HG03558 (cell line): ENCODE data around the gene CACNA1C.

ENCODE experiments used
- ATAC-seq: cut with Tn5 transposase; IDR thresholded peaks from one replicate; pipeline ENCODE4 v1.9.1; 2021; ENCODE audit warnings: moderate number of reproducible peaks; ENCODE audit not compliant: unreplicated experiment; ENCODE audit errors: extremely low read depth

CACNA1C gene

GRCh38 chr12:2652011-2652400 lies 599.2 kb downstream of the CACNA1C start:
- no peak for ATAC-seq

DNA sequence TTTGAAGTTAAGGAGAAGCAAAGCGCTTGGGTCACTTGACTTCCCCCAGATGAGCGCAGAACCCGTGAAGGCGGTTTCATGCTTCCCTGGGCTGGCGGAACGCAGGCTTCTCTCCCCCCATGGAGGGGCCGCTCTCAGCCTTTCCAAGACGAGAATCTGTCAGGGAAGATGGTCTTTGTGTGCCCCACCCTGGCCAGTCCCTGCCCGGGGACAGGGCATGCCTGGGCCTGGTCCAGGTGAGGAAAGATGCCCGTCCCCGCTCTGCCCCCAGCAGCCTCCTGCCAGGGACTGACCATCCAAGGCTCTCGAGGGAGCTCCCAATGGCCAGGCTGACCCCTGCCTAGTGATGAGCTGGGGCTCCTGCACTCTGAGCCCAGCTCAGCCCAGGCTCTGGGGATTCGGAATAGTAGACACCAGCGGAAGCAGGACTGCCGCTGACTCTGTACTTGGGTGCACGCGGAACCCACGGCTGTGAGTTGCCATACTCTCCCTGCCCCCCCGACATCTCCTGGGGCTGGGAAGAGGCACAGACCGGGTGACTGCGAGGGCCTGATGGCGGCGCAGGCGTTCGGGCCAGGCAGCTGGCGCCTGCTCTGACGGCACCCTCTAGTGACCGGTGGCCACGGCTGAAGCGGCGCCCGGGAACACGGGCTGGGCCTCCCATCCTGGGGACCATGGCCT lies 599.8 kb downstream of the CACNA1C start:
- ATAC-seq = no peak

DNA sequence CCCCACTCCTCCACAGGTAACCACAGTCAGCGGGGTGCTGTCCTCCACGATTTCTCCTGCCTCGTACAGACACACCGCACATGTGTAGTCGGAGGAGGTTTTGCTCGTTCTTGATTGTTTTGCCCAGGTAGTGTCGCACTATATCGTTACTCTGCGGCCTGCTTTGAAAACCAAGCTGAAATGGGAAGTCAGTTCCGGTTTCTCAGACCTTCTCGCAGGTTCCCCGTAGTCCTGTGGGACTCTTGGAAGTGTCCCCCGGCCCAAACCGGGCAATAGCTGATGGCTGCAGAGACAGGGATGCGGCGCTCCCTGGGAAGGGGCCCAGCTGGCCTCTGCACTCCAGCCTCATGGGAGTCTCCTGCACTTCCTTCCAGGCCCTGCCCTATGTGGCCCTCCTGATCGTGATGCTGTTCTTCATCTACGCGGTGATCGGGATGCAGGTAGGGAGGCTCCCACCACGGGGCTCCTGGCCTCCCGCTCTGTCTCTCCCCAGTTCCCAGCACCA lies 600.7 kb downstream of the CACNA1C start:
- ATAC-seq = no peak

DNA sequence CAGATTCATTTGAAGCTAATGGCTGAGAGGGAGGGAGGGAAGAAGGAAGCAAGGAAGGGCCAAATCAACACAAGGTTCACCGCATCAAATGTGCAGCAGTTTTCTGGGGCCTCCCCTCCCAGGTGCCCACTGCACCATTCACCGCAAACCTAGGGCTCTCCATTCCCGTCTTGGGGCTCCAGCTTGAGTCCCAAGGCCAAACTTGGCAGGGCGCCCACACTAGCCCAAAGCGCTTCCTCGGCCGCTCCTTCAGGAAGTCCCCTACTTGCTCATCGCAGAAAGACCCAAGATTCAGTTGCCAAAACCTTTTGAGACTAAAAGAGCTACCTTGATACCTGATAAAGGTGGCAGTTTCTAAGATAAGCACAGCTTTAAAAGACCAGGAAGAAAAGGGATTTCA lies 601.5 kb downstream of the CACNA1C start:
- ATAC-seq = no peak

DNA sequence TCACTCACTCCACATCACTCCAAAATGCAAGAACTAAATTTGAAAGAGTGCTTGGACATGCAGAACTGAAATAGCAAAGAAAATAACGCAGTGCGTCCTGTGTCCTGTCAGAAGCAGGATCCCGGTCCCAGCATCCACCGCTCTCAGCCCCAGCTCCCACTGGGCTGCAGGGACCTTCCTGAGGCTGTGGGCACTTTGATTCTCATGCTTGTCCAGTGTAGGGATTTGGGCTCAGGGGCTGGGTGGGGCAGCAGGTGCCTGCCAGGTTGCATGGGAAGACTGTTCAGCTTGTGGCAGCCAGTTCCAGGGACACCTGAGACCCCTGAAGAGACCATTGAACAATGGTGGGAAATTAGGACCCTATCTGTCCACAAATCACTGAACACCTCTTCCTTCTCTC lies 602.0 kb downstream of the CACNA1C start:
- ATAC-seq = no peak

DNA sequence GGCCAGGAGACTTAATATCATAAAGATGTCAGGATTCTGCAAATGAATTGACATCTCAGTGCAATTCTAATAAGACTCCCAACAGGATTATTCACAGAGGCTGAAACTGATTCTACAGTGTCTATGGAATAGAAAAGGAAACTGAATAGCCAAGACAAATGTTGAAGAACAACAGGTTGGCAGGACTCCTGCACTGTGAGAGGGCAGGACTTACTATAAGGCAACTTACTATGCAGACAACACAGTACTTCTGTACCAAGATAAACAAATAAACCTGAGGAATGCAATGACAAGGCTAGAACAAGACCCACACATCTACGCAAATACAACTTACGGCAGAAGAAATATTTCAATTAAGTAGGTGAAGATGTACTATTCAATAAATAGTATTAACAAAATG lies 609.7 kb downstream of the CACNA1C start:
- no peak for ATAC-seq

GRCh38 chr12:2664721-2665577 lies 612.2 kb downstream of the CACNA1C start:
- ATAC-seq = no peak

DNA sequence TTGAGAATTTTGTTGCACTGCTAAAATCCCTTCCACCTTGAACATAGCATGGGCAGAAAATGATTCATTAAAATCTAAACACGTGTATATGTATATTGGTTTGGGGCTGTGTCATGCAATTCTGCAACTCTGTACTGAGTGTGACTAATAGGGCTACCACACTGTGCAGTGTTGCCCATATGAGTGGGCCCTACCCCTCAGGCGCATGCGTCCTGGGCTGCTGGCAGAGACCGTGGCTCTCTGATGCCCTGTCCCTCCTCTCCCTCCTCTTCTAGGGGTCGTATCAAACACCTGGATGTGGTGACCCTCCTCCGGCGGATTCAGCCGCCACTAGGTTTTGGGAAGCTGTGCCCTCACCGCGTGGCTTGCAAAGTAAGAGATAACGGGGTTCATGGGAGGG lies 613.6 kb downstream of the CACNA1C start:
- ATAC-seq = no peak

DNA sequence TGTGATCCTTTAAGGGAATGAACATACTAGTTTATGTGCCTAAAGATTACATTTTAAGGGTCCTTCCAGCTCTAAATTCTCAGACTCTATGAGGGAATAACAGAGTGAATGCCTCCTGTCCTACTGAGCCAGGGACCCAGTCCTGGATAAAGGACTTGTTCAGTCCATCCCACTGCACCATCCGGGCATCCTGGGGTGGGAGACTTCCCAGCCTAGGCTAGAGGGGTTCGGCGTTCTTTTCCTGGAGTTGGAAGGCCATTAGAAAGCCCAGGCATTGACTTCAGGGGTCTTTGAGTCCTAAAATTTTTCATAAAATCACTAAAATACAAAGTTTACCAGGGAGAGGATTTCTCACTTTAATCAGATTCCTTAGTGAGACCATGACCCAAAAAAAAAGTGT lies 614.1 kb downstream of the CACNA1C start:
- ATAC-seq = no peak

DNA sequence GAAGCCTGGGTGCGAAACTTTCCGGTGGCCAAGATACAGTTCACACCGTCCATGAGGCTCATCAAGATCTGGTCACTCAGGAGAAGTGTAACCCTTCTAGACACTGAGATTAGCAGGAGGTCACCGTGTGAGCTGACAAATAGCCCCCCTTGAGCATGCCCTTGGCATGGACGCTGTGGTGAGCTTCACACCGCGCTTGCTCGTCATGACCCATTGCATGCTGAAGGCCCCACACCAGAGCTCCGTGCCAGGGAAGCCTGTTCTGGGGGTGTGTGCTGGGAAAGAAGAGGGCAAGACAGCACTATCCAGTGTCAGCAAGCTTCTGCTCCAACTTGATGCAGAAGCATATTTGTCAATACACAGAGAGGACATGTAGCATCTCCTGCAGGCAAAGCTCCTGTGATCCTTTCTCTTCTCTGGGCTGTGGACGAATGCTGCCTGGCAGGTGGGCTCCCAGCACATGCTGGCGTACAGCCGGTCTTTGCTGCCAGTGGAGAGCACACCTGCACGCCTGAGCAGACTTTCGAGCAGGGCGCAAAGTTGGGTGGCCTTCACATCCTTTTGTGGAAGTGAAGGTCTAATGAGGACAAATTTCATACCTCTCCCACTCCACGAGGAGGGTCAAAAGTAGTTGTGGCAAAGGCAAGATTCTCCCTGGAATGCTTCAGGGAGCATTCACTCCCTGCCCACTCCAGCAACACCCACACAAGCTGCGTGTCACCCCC lies 615.1 kb downstream of the CACNA1C start:
- no peak for ATAC-seq

GRCh38 chr12:2668816-2669215 lies 616.0 kb downstream of the CACNA1C start:
- no peak for ATAC-seq

GRCh38 chr12:2669560-2669959 lies 616.8 kb downstream of the CACNA1C start:
- no peak for ATAC-seq

DNA sequence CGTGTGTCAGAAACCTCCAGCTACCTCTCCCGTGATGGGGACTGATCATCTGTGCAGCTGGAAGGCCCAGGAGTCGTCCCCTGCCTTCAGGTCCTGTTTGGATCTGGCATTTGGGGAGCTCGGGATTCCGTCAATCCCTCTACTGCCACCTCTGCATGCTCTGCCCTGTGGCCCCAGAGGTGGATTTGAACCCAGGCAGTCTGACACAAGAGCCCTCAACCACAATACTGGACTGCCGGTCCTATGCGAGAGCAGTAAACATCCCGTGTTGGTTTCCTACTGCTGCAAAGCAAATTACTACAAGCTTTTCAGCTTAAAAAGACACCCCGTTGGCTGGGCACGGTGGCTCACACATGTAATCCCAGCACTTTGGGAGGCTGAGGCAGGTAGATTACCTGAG lies 620.1 kb downstream of the CACNA1C start:
- ATAC-seq = no peak

DNA sequence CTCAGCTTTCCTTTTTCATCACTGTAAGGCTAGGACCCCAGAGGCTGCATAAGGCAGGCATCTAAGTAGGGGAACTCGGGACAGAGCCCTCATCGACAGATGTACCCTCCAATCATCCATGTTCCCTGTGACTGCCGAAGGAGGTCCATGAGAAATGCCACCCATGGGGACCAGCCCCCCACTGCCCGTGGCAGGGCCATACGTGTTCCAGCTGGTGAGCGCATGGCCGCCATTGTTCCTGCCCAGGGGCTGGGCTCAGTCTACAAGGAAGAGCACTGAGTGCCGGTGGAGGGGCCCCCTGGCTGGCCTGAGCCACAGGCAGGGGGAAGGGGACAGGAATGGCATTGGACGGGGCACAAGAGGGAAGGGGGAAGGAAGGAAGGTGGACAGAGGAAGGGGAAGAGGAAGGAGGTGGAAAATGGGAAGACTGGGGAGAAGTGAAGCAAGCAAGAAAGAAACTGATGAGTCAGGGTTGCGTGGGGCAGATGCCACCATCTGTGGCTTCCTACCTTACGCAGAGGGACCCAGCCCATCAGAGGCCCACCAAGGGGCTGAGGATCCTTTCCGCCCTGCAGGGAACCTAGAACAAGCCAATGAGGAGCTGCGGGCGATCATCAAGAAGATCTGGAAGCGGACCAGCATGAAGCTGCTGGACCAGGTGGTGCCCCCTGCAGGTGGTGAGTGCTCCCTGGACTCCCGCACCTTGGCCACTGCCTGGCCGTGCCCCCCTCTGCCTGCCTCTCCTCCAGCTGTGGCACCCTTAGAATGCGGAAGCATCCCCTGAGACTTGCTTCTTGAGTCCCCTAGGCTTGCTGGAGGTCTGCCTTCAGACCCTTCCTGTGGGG lies 621.4 kb downstream of the CACNA1C start:
- ATAC-seq = no peak

GRCh38 chr12:2675776-2676175 lies 623.0 kb downstream of the CACNA1C start:
- no peak for ATAC-seq

GRCh38 chr12:2677142-2677880 lies 624.5 kb downstream of the CACNA1C start:
- ATAC-seq = no peak

GRCh38 chr12:2678426-2678825 lies 625.6 kb downstream of the CACNA1C start:
- ATAC-seq = no peak

GRCh38 chr12:2679068-2679815 lies 626.5 kb downstream of the CACNA1C start:
- ATAC-seq = no peak
